Measurements from ENCODE around the gene RPS16. TPM values are rescaled to one million over a fixed set of nuclear protein-coding genes. Genes with fewer than 3 reads are reported as not detected.
A peak's percentile ranks its signal among the peaks of the same experiment; 100 is the strongest.

RPS16 gene
- total RNA-seq, 1 experiment from 2014 or later, result 2,510 TPM

DNA sequence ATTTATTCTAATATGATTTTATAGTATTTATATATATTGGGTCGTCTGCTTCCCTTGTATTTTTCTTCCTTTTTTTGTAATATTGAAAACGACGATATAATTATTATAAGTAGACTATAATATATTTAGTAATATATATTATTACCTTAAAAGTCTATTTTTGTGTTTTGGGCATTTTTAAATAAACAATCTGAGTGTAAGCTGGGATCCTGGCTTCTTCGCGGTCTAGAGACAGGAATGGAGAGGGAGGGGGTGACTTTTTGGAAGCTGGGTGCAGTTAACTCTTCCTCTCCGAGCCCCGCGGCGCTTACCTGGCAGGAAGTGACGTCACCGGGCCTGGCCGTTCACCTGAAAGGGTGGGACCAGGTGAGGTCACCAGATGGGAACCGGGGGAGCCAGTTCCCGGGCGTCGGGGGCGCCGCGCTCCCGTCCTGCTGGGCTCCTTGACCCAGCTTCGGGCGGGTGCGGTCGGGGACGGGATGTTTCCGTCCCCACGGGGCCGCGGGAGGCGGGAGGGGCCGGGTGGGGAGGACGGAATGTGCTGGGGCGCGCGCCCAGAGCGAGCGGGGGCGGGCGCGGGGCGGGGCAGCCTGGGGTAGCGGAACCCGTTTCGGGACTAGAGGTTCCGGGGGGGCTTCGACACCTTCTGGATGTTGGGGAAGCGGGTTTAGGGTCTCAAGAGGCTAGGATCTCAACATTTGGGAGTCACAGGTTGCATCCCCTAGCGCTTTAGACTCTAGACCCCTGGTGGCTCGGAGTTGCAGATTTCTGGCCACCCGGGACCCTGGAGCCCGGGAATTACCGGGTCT, 26.3 kb downstream of the RPS16 start:
- POLR2A ChIA-PET (ENCODE audit: unreplicated experiment), result interaction anchor here (0.6 to 1.0 kb wide), 3 partner anchors 8 to 16 kb away, joined by 4 to 18 read pairs (median 5); no protein-coding TSS in a partner anchor
- Histone ChIP-seq H3K9me3 (ENCODE audit: insufficient read depth, low read depth) (no peaks in the 10 kb centered on the region), H3K4me3 (peak overlapping the region; percentile 99), H3K36me3 (ENCODE audit: low read depth) (peaks cover 11% of the 10 kb centered on the region; the same call in 1 of the 2 replicates), H3F3A (ENCODE audit: insufficient read depth, low read depth) (peaks cover 61% of the 10 kb centered on the region), H2AFZ (peak overlapping the region; percentile 20; the same call in 1 of the 2 replicates), H4K20me1 (ENCODE audit: insufficient read depth) (peaks cover 14% of the 10 kb centered on the region), H3K4me1 (replicated peaks; ENCODE audit: insufficient read depth) (peaks cover 49% of the 10 kb centered on the region), H3K27ac (peak overlapping the region; percentile 93), H3K27me3 (ENCODE audit: insufficient read depth, low read depth) (no peaks in the 10 kb centered on the region), H3K4me2 (peak overlapping the region; percentile 99), H3K79me2 (ENCODE audit: low read depth) (peaks cover 27% of the 10 kb centered on the region), H3K9me2 (ENCODE audit: insufficient read depth) (no peaks in the 10 kb centered on the region)
- intact Hi-C loops (cut with micrococcal nuclease; ENCODE audit: unreplicated experiment), result loop anchor here (2.0 to 5.0 kb wide), 4 partner anchors 197 to 447 kb away; partner anchors contain the start of gene FBXO27
- DNase-seq, result peak; percentile 93 to 97
- BruUV-seq (replicated peaks), result no TSS peak
- CTCF ChIA-PET, result interaction anchor here (0.6 to 1.0 kb wide), 2 partner anchors 11 to 67 kb away, joined by 4 to 6 read pairs; partner anchors contain the start of gene SAMD4B
- no peak for TF ChIP-seq EZH2 (IDR thresholded peaks at IDR 0.05; ENCODE audit: low read depth)
- TF ChIP-seq, protein P1, sequence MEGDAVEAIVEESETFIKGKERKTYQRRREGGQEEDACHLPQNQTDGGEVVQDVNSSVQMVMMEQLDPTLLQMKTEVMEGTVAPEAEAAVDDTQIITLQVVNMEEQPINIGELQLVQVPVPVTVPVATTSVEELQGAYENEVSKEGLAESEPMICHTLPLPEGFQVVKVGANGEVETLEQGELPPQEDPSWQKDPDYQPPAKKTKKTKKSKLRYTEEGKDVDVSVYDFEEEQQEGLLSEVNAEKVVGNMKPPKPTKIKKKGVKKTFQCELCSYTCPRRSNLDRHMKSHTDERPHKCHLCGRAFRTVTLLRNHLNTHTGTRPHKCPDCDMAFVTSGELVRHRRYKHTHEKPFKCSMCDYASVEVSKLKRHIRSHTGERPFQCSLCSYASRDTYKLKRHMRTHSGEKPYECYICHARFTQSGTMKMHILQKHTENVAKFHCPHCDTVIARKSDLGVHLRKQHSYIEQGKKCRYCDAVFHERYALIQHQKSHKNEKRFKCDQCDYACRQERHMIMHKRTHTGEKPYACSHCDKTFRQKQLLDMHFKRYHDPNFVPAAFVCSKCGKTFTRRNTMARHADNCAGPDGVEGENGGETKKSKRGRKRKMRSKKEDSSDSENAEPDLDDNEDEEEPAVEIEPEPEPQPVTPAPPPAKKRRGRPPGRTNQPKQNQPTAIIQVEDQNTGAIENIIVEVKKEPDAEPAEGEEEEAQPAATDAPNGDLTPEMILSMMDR (conservative IDR thresholded peaks at IDR 0.05), result no peak

DNA sequence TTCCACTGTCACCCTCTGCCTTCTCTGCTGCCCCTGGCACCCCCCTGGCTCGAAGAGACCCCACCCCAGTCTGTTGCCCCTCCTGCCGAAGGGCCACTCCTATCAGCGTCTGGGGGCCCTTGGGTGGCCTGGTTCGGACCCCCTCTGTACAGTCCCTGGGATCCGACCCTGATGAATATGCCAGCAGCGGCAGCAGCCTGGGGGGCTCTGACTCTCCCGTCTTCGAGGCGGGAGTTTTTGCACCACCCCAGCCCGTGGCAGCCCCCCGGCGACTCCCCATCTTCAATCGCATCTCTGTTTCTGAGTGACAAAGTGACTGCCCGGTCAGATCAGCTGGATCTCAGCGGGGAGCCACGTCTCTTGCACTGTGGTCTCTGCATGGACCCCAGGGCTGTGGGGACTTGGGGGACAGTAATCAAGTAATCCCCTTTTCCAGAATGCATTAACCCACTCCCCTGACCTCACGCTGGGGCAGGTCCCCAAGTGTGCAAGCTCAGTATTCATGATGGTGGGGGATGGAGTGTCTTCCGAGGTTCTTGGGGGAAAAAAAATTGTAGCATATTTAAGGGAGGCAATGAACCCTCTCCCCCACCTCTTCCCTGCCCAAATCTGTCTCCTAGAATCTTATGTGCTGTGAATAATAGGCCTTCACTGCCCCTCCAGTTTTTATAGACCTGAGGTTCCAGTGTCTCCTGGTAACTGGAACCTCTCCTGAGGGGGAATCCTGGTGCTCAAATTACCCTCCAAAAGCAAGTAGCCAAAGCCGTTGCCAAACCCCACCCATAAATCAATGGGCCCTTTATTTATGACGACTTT, 27.1 kb downstream of the RPS16 start:
- H2AFZ ChIP-seq, result no peak overlapping the region
- intact Hi-C loops (cut with micrococcal nuclease; ENCODE audit: unreplicated experiment), result no loop called here
- H3K4me1 ChIP-seq (replicated peaks; ENCODE audit: insufficient read depth), result peaks cover 50% of the 10 kb centered on the region
- ChIA-PET CTCF (interaction anchor here (0.6 to 1.0 kb wide), 2 partner anchors 11 to 66 kb away, joined by 4 to 6 read pairs; partner anchors contain the start of gene SAMD4B), POLR2A (ENCODE audit: unreplicated experiment) (interaction anchor here (0.6 to 1.0 kb wide), 2 partner anchors 7 to 10 kb away, joined by 4 to 18 read pairs; no protein-coding TSS in a partner anchor)
- peaks cover 27% of the 10 kb centered on the region for H3K79me2 ChIP-seq (ENCODE audit: low read depth)
- peak in 1 of 2 experiments; percentile 49 for DNase-seq
- H3K9me3 ChIP-seq (ENCODE audit: insufficient read depth, low read depth), result no peaks in the 10 kb centered on the region
- no peaks in the 10 kb centered on the region for H3K9me2 ChIP-seq (ENCODE audit: insufficient read depth)
- peaks cover 11% of the 10 kb centered on the region; the same call in 1 of the 2 replicates for H3K36me3 ChIP-seq (ENCODE audit: low read depth)
- TF ChIP-seq, protein P1 (conservative IDR thresholded peaks at IDR 0.05), result no peak
- TF ChIP-seq EZH2 (IDR thresholded peaks at IDR 0.05; ENCODE audit: low read depth), result no peak
- no peaks in the 10 kb centered on the region for H3K27me3 ChIP-seq (ENCODE audit: insufficient read depth, low read depth)
- peak overlapping the region; percentile 93 for H3K27ac ChIP-seq
- peak overlapping the region; percentile 99 for H3K4me2 ChIP-seq
- peaks cover 14% of the 10 kb centered on the region for H4K20me1 ChIP-seq (ENCODE audit: insufficient read depth)
- H3F3A ChIP-seq (ENCODE audit: insufficient read depth, low read depth), result peaks cover 59% of the 10 kb centered on the region
- peak overlapping the region; percentile 99 for H3K4me3 ChIP-seq
- BruUV-seq (replicated peaks), result TSS peak; percentile 42
